Upper lobe of left lung (tissue), 6 donors: Measurements from ENCODE around the gene DPYD. TPM values are rescaled to one million over a fixed set of nuclear protein-coding genes. Genes with fewer than 3 reads are reported as not detected.

ENCODE experiments used
- ATAC-seq, 2 donors: fragments of 200-7000 bp; cut with Tn5 transposase; one replicate each; pipeline ENCODE4 v1.9.1; 2022; ENCODE audit warnings: mild to moderate bottlenecking in 2 of 2, moderate library complexity in 2 of 2; ENCODE audit not compliant: low FRiP score in 2 of 2
- DNase-seq, 2 donors: peaks; one replicate each; pipeline ENCODE4 v3.0.0-alpha.2; 2019 to 2020
- H3K27ac ChIP-seq, 4 donors: fragments of 200-600 bp; sonication (generic); one replicate each; pipeline ENCODE4 v1.5.1; 2016 to 2019
- H3K27me3 ChIP-seq, 4 donors: fragments of 200-600 bp; sonication (generic); one replicate each; pipeline ENCODE4 v1.5.1; 2017 to 2019
- H3K36me3 ChIP-seq, 4 donors: fragments of 200-600 bp; sonication (generic); one replicate each; pipeline ENCODE4 v1.5.1; 2016 to 2019
- H3K4me1 ChIP-seq, 4 donors: fragments of 200-600 bp; sonication (generic); one replicate each; pipeline ENCODE4 v1.5.1; 2018 to 2019
- H3K4me3 ChIP-seq, 4 donors: fragments of 200-600 bp; sonication (generic); one replicate each; pipeline ENCODE4 v1.5.1; 2017 to 2019; ENCODE audit warnings: mild to moderate bottlenecking in 2 of 4, moderate library complexity in 1 of 4
- H3K9me3 ChIP-seq, 4 donors: fragments of 200-600 bp; sonication (generic); one replicate each; pipeline ENCODE4 v1.5.1; 2018 to 2019
- EP300 ChIP-seq, 4 donors: sonication (generic); formaldehyde crosslinking; IDR thresholded peaks; one replicate each; pipeline ENCODE4 v1.5.1; 2017; ENCODE audit warnings: antibody characterized with exemption in 4 of 4, control low read depth in 2 of 4
- POLR2A ChIP-seq, 4 donors: fragments of 450-650 bp; IDR thresholded peaks; one replicate each; pipeline ENCODE4 v1.5.1; 2016 to 2017; ENCODE audit warnings: antibody characterized with exemption in 4 of 4, mild to moderate bottlenecking in 2 of 4
- POLR2AphosphoS5 ChIP-seq, 2 donors: sonication (generic); formaldehyde crosslinking; IDR thresholded peaks; one replicate each; pipeline ENCODE4 v1.5.1; 2017; ENCODE audit warnings: antibody characterized with exemption in 2 of 2
- WGBS, 2 donors: methylation state at CpG; one replicate each; pipeline ENCODE4 v1.1.5; 2017 to 2018; 5-methylcytosine and 5-hydroxymethylcytosine counted together
- total RNA-seq, 6 donors: library from RNA; depleted of rRNA in 4 of 6; stranded (reverse); fragments of >200 nt in 4 of 6; gene quantifications; one replicate each; pipeline versions ENCODE4 v1.1.0 to v1.2.1, GENCODE V29; 2016 to 2021
- donor health status: DM: no; HTN: no; CAD: no; lungs with moderate emphysema.
- donor health status: DM: no; HTN: yes; CAD: no; lungs with severe emphysema.

Gene DPYD
- total RNA-seq, 6 donors from 2014 or later = 60.9 to 106 (median 79.7) TPM

GRCh38 chr1:97033949-97034348 lies 886.9 kb downstream of the DPYD start:
- DNase-seq = no peak
- Histone ChIP-seq H3K4me3 (no peak overlapping the region), H3K36me3 (no peaks in the 10 kb centered on the region), H3K9me3 (peaks cover 0 to under 1% (median 0%) of the 10 kb centered on the region in 4 donors), H3K27me3 (no peaks in the 10 kb centered on the region), H3K27ac (no peak overlapping the region), H3K4me1 (no peaks in the 10 kb centered on the region)
- no peak for TF ChIP-seq POLR2A (IDR thresholded peaks at IDR 0.05)
- no peak for TF ChIP-seq POLR2AphosphoS5 (IDR thresholded peaks at IDR 0.05)
- TF ChIP-seq EP300 (IDR thresholded peaks at IDR 0.05) = no peak
- 40 to 50% methylated on average over 2 of the region's 2 CpGs for WGBS, 2 donors
- ATAC-seq = no peak
